AG10803 (cell line): ENCODE data around the gene PDE6C.

ENCODE experiments used
- DNase-seq: peaks from one replicate; pipeline ENCODE4 v3.0.0; 2010; ENCODE audit warnings: low read depth
- H3K4me3 ChIP-seq: 2 replicates; pipeline ENCODE4 v1.5.1; 2011; ENCODE audit warnings: mild to moderate bottlenecking, low read length, control low read depth
- CTCF ChIP-seq: conservative IDR thresholded peaks from 2 replicates; pipeline ENCODE4 v1.5.1; 2011; ENCODE audit warnings: mild to moderate bottlenecking, low read length, control low read depth, inconsistent platforms

Gene PDE6C

DNA sequence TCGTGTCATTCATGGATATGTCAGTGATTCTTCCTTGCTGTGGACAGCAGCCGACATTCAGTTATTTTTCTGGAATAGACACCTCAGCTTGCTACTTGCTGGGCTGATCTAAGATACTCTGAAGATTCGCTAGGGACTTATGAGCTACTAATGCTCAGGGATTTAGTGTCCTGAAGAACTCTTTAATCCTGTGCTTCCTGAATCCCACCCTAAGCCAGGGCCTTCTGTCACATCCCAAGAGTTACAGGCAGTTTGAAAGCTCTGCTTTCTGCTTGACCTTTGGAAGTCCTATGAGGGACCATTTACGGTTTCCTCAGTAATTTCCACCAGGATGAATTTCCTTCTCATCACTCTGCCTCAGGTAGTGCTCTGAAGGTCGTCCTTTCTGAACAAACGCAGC is at the start of gene PDE6C:
TSS of gene PDE6C (plus strand) at position 227 of the 400 bp plus-strand sequence. CDS start 189 bp downstream, outside the sequence.
- H3K4me3 ChIP-seq: no peak within 1 kb of the TSS
- DNase-seq: no peak
- TF ChIP-seq CTCF: no peak

- DNase-seq: no peak
- H3K4me3 ChIP-seq: no peak overlapping the region
- TF ChIP-seq CTCF: no peak
These were observed 46.9 kb upstream of the PDE6C start for GRCh38 chr10:93565446-93565845.

DNA sequence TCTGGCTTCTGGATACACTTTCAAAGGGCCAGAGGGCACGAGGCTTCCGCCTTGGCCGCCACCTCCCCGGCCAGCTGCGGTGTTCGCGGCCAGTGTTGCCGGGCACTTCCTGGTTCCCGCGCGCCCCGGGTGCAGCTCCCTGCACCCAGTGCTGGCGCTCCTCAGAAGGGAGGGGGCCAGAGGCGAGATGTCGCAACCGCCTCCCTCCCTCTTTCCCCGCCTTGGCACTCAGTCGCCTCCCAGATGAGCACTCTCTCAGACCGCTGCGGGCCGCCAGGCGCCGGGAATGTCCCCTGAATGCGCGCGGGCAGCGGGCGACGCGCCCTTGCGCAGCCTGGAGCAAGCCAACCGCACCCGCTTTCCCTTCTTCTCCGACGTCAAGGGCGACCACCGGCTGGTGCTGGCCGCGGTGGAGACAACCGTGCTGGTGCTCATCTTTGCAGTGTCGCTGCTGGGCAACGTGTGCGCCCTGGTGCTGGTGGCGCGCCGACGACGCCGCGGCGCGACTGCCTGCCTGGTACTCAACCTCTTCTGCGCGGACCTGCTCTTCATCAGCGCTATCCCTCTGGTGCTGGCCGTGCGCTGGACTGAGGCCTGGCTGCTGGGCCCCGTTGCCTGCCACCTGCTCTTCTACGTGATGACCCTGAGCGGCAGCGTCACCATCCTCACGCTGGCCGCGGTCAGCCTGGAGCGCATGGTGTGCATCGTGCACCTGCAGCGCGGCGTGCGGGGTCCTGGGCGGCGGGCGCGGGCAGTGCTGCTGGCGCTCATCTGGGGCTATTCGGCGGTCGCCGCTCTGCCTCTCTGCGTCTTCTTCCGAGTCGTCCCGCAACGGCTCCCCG is 45.7 kb upstream of the PDE6C start, which contains the start of gene FFAR4:
TSS of gene FFAR4 (plus strand) at position 231 of the 842 bp plus-strand sequence. CDS start at position 287, 56 bp downstream.
- no peak for DNase-seq
- no peak within 1 kb of the TSS for H3K4me3 ChIP-seq
- no peak for TF ChIP-seq CTCF

DNA sequence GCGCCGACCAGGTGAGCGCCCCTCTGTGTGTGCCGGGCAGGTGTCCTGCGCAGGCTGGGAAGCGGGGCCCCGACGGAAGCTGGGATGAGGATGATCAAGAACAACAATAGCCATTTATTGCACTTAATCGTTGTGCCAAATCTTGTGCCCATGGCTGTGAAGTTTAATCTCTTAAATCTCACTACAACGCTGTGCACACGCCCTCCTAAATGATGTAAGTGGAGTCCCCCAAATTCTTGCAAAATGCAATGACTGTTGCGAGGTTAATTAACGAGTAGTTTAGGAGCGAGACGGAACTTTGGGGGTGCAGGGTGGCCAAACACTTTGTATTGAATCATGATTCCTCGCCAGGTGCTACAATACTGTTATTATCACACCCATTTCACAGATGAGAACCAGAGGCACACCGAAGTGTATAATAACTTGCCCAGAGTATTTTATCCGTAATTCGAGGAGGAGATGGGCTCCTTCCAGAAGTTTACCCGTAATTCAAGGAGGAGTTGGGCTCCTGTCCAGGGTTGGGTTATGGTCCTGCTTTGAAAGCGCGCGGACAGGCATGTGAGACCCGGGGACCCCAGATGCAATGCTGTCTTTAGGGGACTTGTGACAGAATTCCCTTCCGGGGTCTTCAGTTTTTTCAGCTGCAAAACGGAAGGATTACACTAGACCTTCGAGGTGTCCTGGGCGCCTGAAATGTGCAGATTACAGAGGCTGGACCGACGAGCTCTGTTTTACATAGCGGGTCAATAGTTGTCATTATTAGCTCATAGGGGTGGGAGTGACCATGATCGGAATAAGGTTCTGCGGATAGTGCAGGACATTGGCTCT is 44.8 kb upstream of the PDE6C start:
- H3K4me3 ChIP-seq: no peak overlapping the region
- DNase-seq: no peak
- TF ChIP-seq CTCF: no peak

DNA sequence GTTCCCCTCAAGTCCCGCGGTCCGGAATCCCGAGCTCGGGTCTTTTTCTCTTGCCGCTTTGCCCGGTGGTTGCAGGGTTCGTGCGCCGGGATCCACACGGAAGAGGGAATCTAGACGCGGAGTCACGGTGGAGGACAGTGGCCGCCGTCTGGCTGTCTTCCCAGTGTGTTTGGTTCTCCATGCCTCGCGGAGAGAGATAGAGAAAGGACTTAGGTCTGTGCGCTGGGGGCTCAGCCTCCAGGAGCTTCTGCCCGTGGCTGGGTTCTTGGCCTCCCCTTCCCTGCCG is 44.3 kb upstream of the PDE6C start:
- TF ChIP-seq CTCF: no peak
- no peak overlapping the region for H3K4me3 ChIP-seq
- DNase-seq: no peak

DNA sequence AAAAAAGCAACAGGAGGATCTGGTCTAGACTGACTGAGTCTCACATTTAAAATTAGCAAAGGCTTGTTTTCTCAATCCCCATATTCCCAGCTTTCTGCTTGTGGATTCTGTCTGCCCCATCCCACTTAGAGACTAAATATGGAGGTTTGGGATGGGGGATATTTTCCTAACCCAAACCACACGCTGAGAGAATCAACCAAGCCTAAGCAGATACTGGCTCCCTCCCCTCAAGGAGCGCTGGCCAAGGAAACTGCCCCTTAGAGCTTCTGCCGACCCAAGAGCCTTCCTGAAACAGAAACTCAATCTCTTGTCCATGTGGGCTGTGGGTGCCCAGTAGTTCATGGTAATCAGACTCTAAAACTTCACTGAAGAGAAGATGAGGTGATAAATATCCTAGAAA is 42.0 kb upstream of the PDE6C start:
- no peak for DNase-seq
- no peak overlapping the region for H3K4me3 ChIP-seq
- no peak for TF ChIP-seq CTCF
